CD4-positive, CD25-positive, alpha-beta regulatory T cell (primary cell): ENCODE results near the gene CABYR. TPM values are rescaled to one million over a fixed set of nuclear protein-coding genes. Genes with fewer than 3 reads are reported as not detected.

Source experiments
- ATAC-seq, 2 donors: fragments of 150-1000 bp; cut with Tn5 transposase; one replicate each; pipeline ENCODE4 v1.10.0; 2021; ENCODE audit warnings: low read depth in 2 of 2, moderate number of reproducible peaks in 2 of 2, moderate library complexity in 1 of 2
- DNase-seq, 3 donors: peaks; one replicate each; pipeline versions ENCODE4 v3.0.0 to v3.0.0-alpha.2; 2012 to 2022; ENCODE audit warnings: mixed read lengths in 1 of 3
- H3K27ac ChIP-seq: one replicate; pipeline ENCODE4 v1.7.0; 2013; ENCODE audit warnings: mild to moderate bottlenecking, low read length; ENCODE audit not compliant: insufficient read depth, poor library complexity, severe bottlenecking
- H3K27me3 ChIP-seq: one replicate; pipeline ENCODE4 v1.7.0; 2013; ENCODE audit warnings: low read length; ENCODE audit not compliant: control insufficient read depth, insufficient read depth
- H3K36me3 ChIP-seq: one replicate; pipeline ENCODE4 v1.7.0; 2013; ENCODE audit warnings: mild to moderate bottlenecking, low read length, moderate library complexity; ENCODE audit not compliant: control insufficient read depth, insufficient read depth
- H3K4me1 ChIP-seq: 2 replicates; pipeline ENCODE4 v1.7.0; 2013; ENCODE audit warnings: mild to moderate bottlenecking, low read length; ENCODE audit not compliant: insufficient read depth, control insufficient read depth, poor library complexity, severe bottlenecking
- H3K4me3 ChIP-seq: one replicate; pipeline ENCODE4 v1.7.0; 2013; ENCODE audit warnings: low read depth, mild to moderate bottlenecking, low read length, moderate library complexity
- H3K9me3 ChIP-seq, 2 experiments: 1 replicate in 1 of 2; 2 replicates in 1 of 2; pipeline ENCODE4 v1.7.0; 2013; ENCODE audit warnings: low read length in 2 of 2, mild to moderate bottlenecking in 1 of 2, moderate library complexity in 1 of 2; ENCODE audit not compliant: control insufficient read depth in 2 of 2
- H3K27ac Mint-ChIP-seq, 3 donors: one replicate each; pipeline ENCODE4 v1.8.0; 2020 to 2022; ENCODE audit warnings: mild to moderate bottlenecking in 3 of 3, mixed read lengths in 3 of 3, moderate library complexity in 2 of 3
- H3K27me3 Mint-ChIP-seq: one replicate; pipeline ENCODE4 v1.8.0; 2022; ENCODE audit warnings: mild to moderate bottlenecking, mixed read lengths
- H3K36me3 Mint-ChIP-seq: one replicate; pipeline ENCODE4 v1.8.0; 2020; ENCODE audit warnings: mixed read lengths
- H3K4me1 Mint-ChIP-seq, 4 donors: one replicate each; pipeline ENCODE4 v1.8.0; 2020 to 2022; ENCODE audit warnings: mixed read lengths in 4 of 4, mild to moderate bottlenecking in 1 of 4
- H3K4me3 Mint-ChIP-seq, 4 donors: one replicate each; pipeline ENCODE4 v1.8.0; 2020 to 2022; ENCODE audit warnings: mild to moderate bottlenecking in 4 of 4, mixed read lengths in 4 of 4, moderate library complexity in 3 of 4
- H3K9me3 Mint-ChIP-seq, 7 donors: one replicate each; pipeline ENCODE4 v1.8.0; 2020 to 2022; ENCODE audit warnings: mixed read lengths in 7 of 7, mild to moderate bottlenecking in 3 of 7, moderate library complexity in 2 of 7
- polyA plus RNA-seq, 4 donors: library from polyadenylated mRNA; unstranded; fragments of 300-500 nt; fragmentation: Illumina TruSeq; gene quantifications; one replicate each; pipeline ENCODE4 v1.2.3, GENCODE V29; 2021
- total RNA-seq: library from RNA; stranded (reverse); gene quantifications from one replicate; pipeline ENCODE4 v1.2.3, GENCODE V29; 2022

The CABYR gene
- total and polyA plus RNA-seq, 5 donors from 2014 or later: 0.19 to 1.2 (median 0.56) TPM; not detected in 2

- Mint-ChIP-seq H3K4me3 (no peak overlapping the region), H3K27ac (no peak overlapping the region), H3K4me1 (no peaks in the 10 kb centered on the region), H3K9me3 (no peaks in the 10 kb centered on the region), H3K36me3 (no peaks in the 10 kb centered on the region), H3K27me3 (peaks cover 38% of the 10 kb centered on the region)
- Histone ChIP-seq H3K27ac (no peak overlapping the region), H3K36me3 (no peaks in the 10 kb centered on the region), H3K4me3 (no peak overlapping the region), H3K9me3 (no peaks in the 10 kb centered on the region), H3K4me1 (no peaks in the 10 kb centered on the region), H3K27me3 (peaks cover 3% of the 10 kb centered on the region)
- ATAC-seq: no peak
- no peak for DNase-seq
Observed at GRCh38 chr18:24195296-24196053, 56.6 kb downstream of the CABYR start.

DNA sequence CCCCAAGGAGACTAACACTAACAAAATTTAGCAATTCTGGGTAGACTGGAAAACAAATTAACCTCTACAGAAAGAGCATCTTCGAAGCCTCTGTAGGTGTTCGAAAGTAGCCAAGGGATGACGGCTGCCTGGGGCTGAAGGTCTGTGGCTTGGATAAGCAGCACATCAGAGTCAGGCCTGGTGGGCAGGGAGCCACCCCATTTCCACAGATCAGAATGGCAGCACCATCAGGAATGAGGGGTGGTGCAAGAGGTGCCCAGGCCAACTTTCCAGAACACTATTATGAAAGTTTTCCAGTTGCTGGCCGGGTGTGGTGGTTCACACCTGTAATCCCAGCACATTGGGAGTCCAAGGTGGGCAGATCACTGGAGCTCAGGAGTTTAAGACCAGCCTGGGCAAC is 57.9 kb downstream of the CABYR start:
- H3K4me1 ChIP-seq: no peaks in the 10 kb centered on the region
- Mint-ChIP-seq H3K4me1 (no peaks in the 10 kb centered on the region), H3K36me3 (no peaks in the 10 kb centered on the region), H3K27ac (no peak overlapping the region), H3K4me3 (no peak overlapping the region), H3K27me3 (peaks cover 42% of the 10 kb centered on the region), H3K9me3 (no peaks in the 10 kb centered on the region)
- H3K27me3 ChIP-seq: no peaks in the 10 kb centered on the region
- H3K27ac ChIP-seq: no peak overlapping the region
- H3K36me3 ChIP-seq: no peaks in the 10 kb centered on the region
- DNase-seq (no peak), ATAC-seq (no peak)
- no peaks in the 10 kb centered on the region for H3K9me3 ChIP-seq
- no peak overlapping the region for H3K4me3 ChIP-seq

- no peaks in the 10 kb centered on the region for H3K36me3 Mint-ChIP-seq
- no peaks in the 10 kb centered on the region for H3K9me3 Mint-ChIP-seq
- H3K27ac Mint-ChIP-seq: no peak overlapping the region
- H3K4me1 Mint-ChIP-seq: no peaks in the 10 kb centered on the region
- Histone ChIP-seq H3K27me3 (no peaks in the 10 kb centered on the region), H3K4me1 (no peaks in the 10 kb centered on the region), H3K4me3 (no peak overlapping the region), H3K9me3 (no peaks in the 10 kb centered on the region), H3K36me3 (no peaks in the 10 kb centered on the region), H3K27ac (no peak overlapping the region)
- no peak overlapping the region for H3K4me3 Mint-ChIP-seq
- DNase-seq (no peak), ATAC-seq (no peak)
- H3K27me3 Mint-ChIP-seq: peaks cover 36% of the 10 kb centered on the region
Observed at GRCh38 chr18:24197412-24197811, 58.5 kb downstream of the CABYR start.

GRCh38 chr18:24198461-24198860 is 59.6 kb downstream of the CABYR start:
- Histone ChIP-seq H3K36me3 (no peaks in the 10 kb centered on the region), H3K27ac (no peak overlapping the region), H3K27me3 (no peaks in the 10 kb centered on the region), H3K9me3 (no peaks in the 10 kb centered on the region), H3K4me3 (no peak overlapping the region), H3K4me1 (no peaks in the 10 kb centered on the region)
- H3K9me3 Mint-ChIP-seq: no peaks in the 10 kb centered on the region
- no peak overlapping the region for H3K4me3 Mint-ChIP-seq
- no peaks in the 10 kb centered on the region for H3K4me1 Mint-ChIP-seq
- no peak for ATAC-seq
- no peaks in the 10 kb centered on the region for H3K36me3 Mint-ChIP-seq
- peaks cover 34% of the 10 kb centered on the region for H3K27me3 Mint-ChIP-seq
- H3K27ac Mint-ChIP-seq: no peak overlapping the region
- DNase-seq: no peak

DNA sequence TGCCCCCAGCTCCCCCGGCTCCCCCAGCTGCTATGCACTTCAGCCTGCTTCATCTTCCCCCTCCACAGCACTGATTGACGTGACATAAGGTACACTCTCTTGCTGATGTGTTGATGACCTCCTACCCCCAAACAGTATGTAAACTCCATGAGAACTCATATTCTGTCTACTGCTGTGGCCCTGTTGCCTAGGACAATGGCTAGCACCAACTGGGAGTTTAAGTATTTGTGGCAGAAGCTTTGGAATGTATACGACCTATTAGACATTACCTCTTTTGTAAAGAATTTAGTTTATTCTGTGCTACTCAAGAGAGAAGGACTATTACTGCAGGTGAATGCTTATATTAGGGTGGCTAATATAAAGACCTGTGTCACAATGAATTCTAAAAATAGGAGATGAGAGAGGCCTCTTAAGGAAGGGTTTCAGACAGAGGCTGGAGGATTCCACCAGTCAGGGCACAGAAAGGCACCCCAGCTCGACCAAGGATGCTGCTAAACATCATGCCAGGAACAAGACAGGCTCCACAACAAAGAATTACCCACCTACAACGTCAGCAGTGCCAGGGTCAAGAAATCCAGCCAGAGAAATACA is 60.6 kb downstream of the CABYR start:
- Histone ChIP-seq H3K4me1 (no peaks in the 10 kb centered on the region), H3K27ac (no peak overlapping the region), H3K36me3 (no peaks in the 10 kb centered on the region), H3K4me3 (no peak overlapping the region), H3K9me3 (no peaks in the 10 kb centered on the region), H3K27me3 (no peaks in the 10 kb centered on the region)
- Mint-ChIP-seq H3K4me3 (no peak overlapping the region), H3K4me1 (no peaks in the 10 kb centered on the region), H3K9me3 (no peaks in the 10 kb centered on the region), H3K27me3 (peaks cover 33% of the 10 kb centered on the region), H3K27ac (no peak overlapping the region), H3K36me3 (no peaks in the 10 kb centered on the region)
- ATAC-seq: no peak
- no peak for DNase-seq

GRCh38 chr18:24200494-24201290 is 61.8 kb downstream of the CABYR start:
- Mint-ChIP-seq H3K36me3 (no peaks in the 10 kb centered on the region), H3K27me3 (peaks cover 26% of the 10 kb centered on the region), H3K9me3 (no peaks in the 10 kb centered on the region), H3K4me1 (no peaks in the 10 kb centered on the region), H3K27ac (no peak overlapping the region), H3K4me3 (no peak overlapping the region)
- Histone ChIP-seq H3K4me3 (no peak overlapping the region), H3K4me1 (no peaks in the 10 kb centered on the region), H3K27me3 (no peaks in the 10 kb centered on the region), H3K9me3 (no peaks in the 10 kb centered on the region), H3K27ac (no peak overlapping the region), H3K36me3 (no peaks in the 10 kb centered on the region)
- DNase-seq (no peak), ATAC-seq (no peak)

- Mint-ChIP-seq H3K27me3 (peaks cover 37% of the 10 kb centered on the region), H3K27ac (no peak overlapping the region), H3K36me3 (no peaks in the 10 kb centered on the region), H3K4me1 (no peaks in the 10 kb centered on the region), H3K4me3 (no peak overlapping the region), H3K9me3 (no peaks in the 10 kb centered on the region)
- ATAC-seq: no peak
- Histone ChIP-seq H3K9me3 (no peaks in the 10 kb centered on the region), H3K36me3 (no peaks in the 10 kb centered on the region), H3K27me3 (no peaks in the 10 kb centered on the region), H3K4me3 (no peak overlapping the region), H3K27ac (no peak overlapping the region), H3K4me1 (no peaks in the 10 kb centered on the region)
- DNase-seq: no peak
Observed at GRCh38 chr18:24201699-24202687, 63.1 kb downstream of the CABYR start.
